ENCODE data around the gene AUTS2. TPM values are rescaled to one million over a fixed set of nuclear protein-coding genes. Genes with fewer than 3 reads are reported as not detected.

AUTS2 gene
- total RNA-seq, 1 experiment from 2014 or later = 42.1 TPM

GRCh38 chr7:70793060-70793459 is 1194.8 kb downstream of the AUTS2 start:
- no peak for DNase-seq (ENCODE audit: low spot score)
- H3K4me3 ChIP-seq (ENCODE audit: low read depth, low read length, poor library complexity, severe bottlenecking) = no peak overlapping the region
- no peaks in the 10 kb centered on the region for H3K36me3 ChIP-seq (ENCODE audit: insufficient read depth, low read length, poor library complexity, severe bottlenecking)
- TF ChIP-seq EZH2 (IDR thresholded peaks at IDR 0.05; ENCODE audit: borderline replicate concordance, low read depth, low read length, poor library complexity, severe bottlenecking) (no peak), CTCF (conservative IDR thresholded peaks at IDR 0.05; ENCODE audit: low read depth, low read length) (no peak)
- H3K27me3 ChIP-seq (replicated peaks; ENCODE audit: insufficient read depth, low read depth, low read length, poor library complexity) = no peaks in the 10 kb centered on the region
- ChIA-PET POLR2A (ENCODE audit: low non-redundant PET) (interaction anchor here (0.7 kb wide), 1 partner anchor 815 kb away, joined by 7 read pairs; no protein-coding TSS in a partner anchor), CTCF (no interaction called here)
- no peaks in the 10 kb centered on the region for H3K9me3 ChIP-seq (ENCODE audit: low read depth, low read length, poor library complexity, severe bottlenecking)
- no peak overlapping the region for H3K27ac ChIP-seq (ENCODE audit: low read depth, low read length, poor library complexity, severe bottlenecking)
- H3K4me1 ChIP-seq (ENCODE audit: insufficient read depth, low read length, poor library complexity, severe bottlenecking) = no peaks in the 10 kb centered on the region
- no TSS peak for BruUV-seq (replicated peaks)
- intact Hi-C loops (cut with micrococcal nuclease; ENCODE audit: unreplicated experiment) = no loop called here

GRCh38 chr7:70793821-70794220 is 1195.5 kb downstream of the AUTS2 start:
- CTCF ChIA-PET = no interaction called here

GRCh38 chr7:70794962-70795361 is 1196.7 kb downstream of the AUTS2 start:
- no peak for DNase-seq (ENCODE audit: low spot score)
- TF ChIP-seq CTCF (conservative IDR thresholded peaks at IDR 0.05; ENCODE audit: low read depth, low read length) (no peak), EZH2 (IDR thresholded peaks at IDR 0.05; ENCODE audit: borderline replicate concordance, low read depth, low read length, poor library complexity, severe bottlenecking) (no peak)
- POLR2A ChIA-PET (ENCODE audit: low non-redundant PET) = no interaction called here
- H3K36me3 ChIP-seq (ENCODE audit: insufficient read depth, low read length, poor library complexity, severe bottlenecking) = no peaks in the 10 kb centered on the region
- intact Hi-C loops (cut with micrococcal nuclease; ENCODE audit: unreplicated experiment) = no loop called here
- BruUV-seq (replicated peaks) = no TSS peak
- no peak overlapping the region for H3K4me3 ChIP-seq (ENCODE audit: low read depth, low read length, poor library complexity, severe bottlenecking)
- CTCF ChIA-PET = no interaction called here
- H3K4me1 ChIP-seq (ENCODE audit: insufficient read depth, low read length, poor library complexity, severe bottlenecking) = no peaks in the 10 kb centered on the region
- no peaks in the 10 kb centered on the region for H3K27me3 ChIP-seq (replicated peaks; ENCODE audit: insufficient read depth, low read depth, low read length, poor library complexity)
- H3K9me3 ChIP-seq (ENCODE audit: low read depth, low read length, poor library complexity, severe bottlenecking) = no peaks in the 10 kb centered on the region
- no peak overlapping the region for H3K27ac ChIP-seq (ENCODE audit: low read depth, low read length, poor library complexity, severe bottlenecking)

More at GRCh38 chr7:70793821-70794220, 1195.5 kb downstream of the AUTS2 start:
- no peaks in the 10 kb centered on the region for H3K9me3 ChIP-seq (ENCODE audit: low read depth, low read length, poor library complexity, severe bottlenecking)
- DNase-seq (ENCODE audit: low spot score) = no peak
- no TSS peak for BruUV-seq (replicated peaks)
- POLR2A ChIA-PET (ENCODE audit: low non-redundant PET) = no interaction called here
- H3K27ac ChIP-seq (ENCODE audit: low read depth, low read length, poor library complexity, severe bottlenecking) = no peak overlapping the region
- intact Hi-C loops (cut with micrococcal nuclease; ENCODE audit: unreplicated experiment) = no loop called here
- no peaks in the 10 kb centered on the region for H3K4me1 ChIP-seq (ENCODE audit: insufficient read depth, low read length, poor library complexity, severe bottlenecking)
- no peaks in the 10 kb centered on the region for H3K36me3 ChIP-seq (ENCODE audit: insufficient read depth, low read length, poor library complexity, severe bottlenecking)
- H3K27me3 ChIP-seq (replicated peaks; ENCODE audit: insufficient read depth, low read depth, low read length, poor library complexity) = no peaks in the 10 kb centered on the region
- TF ChIP-seq EZH2 (IDR thresholded peaks at IDR 0.05; ENCODE audit: borderline replicate concordance, low read depth, low read length, poor library complexity, severe bottlenecking) (no peak), CTCF (conservative IDR thresholded peaks at IDR 0.05; ENCODE audit: low read depth, low read length) (no peak)
- H3K4me3 ChIP-seq (ENCODE audit: low read depth, low read length, poor library complexity, severe bottlenecking) = no peak overlapping the region

All from A673 (cell line).